LNCAP (cell line): ENCODE measurements around the gene PINK1.

ENCODE experiments used
- TF ChIP-seq, protein P1 (sequence below): fragments of 450-650 bp; IDR thresholded peaks from 2 replicates; pipeline ENCODE4 v1.5.1; 2017; ENCODE audit warnings: mild to moderate bottlenecking

PINK1 gene

GRCh38 chr1:20625176-20626097 is 7.8 kb upstream of the PINK1 start:
- TF ChIP-seq, protein P1, sequence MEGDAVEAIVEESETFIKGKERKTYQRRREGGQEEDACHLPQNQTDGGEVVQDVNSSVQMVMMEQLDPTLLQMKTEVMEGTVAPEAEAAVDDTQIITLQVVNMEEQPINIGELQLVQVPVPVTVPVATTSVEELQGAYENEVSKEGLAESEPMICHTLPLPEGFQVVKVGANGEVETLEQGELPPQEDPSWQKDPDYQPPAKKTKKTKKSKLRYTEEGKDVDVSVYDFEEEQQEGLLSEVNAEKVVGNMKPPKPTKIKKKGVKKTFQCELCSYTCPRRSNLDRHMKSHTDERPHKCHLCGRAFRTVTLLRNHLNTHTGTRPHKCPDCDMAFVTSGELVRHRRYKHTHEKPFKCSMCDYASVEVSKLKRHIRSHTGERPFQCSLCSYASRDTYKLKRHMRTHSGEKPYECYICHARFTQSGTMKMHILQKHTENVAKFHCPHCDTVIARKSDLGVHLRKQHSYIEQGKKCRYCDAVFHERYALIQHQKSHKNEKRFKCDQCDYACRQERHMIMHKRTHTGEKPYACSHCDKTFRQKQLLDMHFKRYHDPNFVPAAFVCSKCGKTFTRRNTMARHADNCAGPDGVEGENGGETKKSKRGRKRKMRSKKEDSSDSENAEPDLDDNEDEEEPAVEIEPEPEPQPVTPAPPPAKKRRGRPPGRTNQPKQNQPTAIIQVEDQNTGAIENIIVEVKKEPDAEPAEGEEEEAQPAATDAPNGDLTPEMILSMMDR = no peak

GRCh38 chr1:20626098-20626427 is 7.2 kb upstream of the PINK1 start:
- TF ChIP-seq, protein P1 = no peak

- TF ChIP-seq, protein P1 = no peak
Observed at GRCh38 chr1:20626524-20626923, 6.7 kb upstream of the PINK1 start.

DNA sequence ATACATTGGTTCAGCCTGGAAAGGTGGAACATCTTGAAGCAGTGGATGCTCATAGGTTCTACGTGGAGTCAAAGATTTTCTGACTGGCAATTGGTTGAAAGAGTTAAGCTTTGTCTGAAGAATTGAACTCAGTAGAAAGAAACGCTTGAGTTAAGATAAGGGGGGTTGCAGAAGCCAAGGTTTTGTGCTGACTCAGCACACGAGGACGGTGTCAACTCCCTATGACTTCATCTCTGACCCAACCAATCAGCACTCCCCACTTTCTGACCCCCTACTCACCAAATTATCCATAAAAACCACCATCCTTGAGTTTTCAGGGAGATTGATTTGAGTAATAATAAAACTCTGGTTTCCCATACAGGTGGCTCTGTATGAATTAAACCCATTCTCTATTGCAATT is 2.5 kb upstream of the PINK1 start:
- TF ChIP-seq, protein P1 = no peak

DNA sequence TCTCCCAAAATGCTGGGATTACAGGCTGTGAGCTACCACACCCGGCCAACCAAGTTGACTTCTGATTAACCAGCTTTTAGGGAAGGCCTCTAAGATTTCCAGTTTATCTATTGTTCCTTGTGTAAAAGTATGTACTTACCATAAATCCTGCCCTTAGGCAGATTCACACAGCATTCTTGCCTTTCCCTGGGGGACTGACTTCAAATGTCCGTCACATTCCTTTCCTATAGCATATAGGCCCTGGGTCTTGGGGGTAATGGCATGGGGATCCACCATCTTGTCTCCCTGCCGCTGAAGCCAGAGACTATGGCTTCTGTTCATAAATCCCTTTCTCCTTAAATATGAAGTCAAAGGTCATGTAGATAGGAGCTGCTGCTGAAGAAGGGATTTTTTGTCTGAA is 872 bp upstream of the PINK1 start:
- TF ChIP-seq, protein P1 = no peak

DNA sequence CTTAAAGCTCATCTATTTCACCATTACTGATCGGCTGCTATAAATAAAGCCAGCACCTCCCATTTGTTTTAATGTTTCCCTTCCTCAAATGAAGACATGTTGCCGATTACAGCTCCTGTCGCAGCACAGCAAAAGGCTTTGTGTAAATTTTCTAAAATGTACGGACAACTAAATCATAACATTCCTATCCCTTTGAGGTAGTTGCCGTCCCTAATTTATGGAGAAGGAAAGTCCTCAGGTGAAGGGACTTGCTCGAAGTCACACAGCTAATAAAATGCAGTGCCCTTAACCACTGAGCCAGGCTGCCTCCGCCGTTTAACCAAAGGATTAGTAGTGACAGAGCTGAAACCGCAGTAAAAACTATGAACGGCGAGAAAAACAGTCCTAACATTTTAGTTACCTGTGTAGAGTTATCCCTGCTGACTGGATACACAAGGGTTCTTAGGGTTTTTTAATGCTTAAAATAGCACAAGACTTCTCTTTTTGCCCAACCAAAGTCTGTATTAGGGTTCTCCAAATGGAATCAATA is 871 bp downstream of the PINK1 start:
- TF ChIP-seq, protein P1 = no peak

GRCh38 chr1:20634594-20635084 is 1.4 kb downstream of the PINK1 start:
- TF ChIP-seq, protein P1 = no peak
